GM12865 (cell line): ENCODE results near the gene PHF14.

Experiments
- DNase-seq: peaks from one replicate; pipeline ENCODE4 v3.0.0; 2010; ENCODE audit warnings: low read depth
- H3K4me3 ChIP-seq: 2 replicates; pipeline ENCODE4 v1.5.1; 2011; ENCODE audit warnings: mild to moderate bottlenecking, low read depth, low read length, control low read depth
- CTCF ChIP-seq: IDR thresholded peaks from 2 replicates; pipeline ENCODE4 v1.5.1; 2011; ENCODE audit warnings: low read length, control low read depth, low read depth, inconsistent platforms; ENCODE audit not compliant: insufficient read depth; ENCODE audit errors: missing control alignments

Gene PHF14

DNA sequence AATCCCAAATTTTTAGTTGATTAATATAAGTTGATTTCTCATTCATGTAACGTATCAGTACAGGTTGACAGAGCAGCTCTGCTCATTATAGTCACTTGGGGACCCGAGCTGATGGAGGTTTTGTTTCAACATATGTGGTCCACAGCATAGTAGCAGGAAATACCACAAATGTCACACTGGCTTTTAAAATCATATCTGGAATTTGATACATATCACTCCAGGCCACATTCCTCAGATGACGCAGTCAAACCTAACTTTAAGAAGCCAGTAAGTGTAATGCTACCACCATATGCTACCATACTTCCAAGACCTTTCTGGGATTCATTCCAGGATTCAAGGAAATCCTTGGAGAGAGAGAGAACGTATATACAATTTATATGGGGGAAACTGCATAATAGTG lies 156.3 kb downstream of the PHF14 start:
- no peak for DNase-seq
- H3K4me3 ChIP-seq, result no peak overlapping the region
- TF ChIP-seq CTCF, result no peak

DNA sequence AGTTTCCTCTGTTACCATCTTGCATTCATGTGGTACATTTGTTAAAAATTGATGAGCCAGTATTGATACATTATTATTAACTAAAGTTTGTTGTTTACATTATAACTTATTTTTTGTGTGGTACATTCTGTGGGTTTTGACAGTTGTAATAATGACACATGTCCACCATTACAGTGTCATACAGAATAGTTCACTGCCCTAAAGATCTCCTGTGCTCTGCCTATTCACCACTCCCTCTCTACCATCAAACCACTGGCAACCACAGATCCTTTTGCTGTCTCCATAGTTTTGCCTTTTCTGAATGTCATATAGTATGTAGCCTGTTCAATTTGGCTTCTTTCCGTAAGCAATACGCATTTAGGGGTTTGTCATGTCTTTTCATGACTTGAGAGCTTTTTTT lies 156.9 kb downstream of the PHF14 start:
- no peak for DNase-seq
- no peak overlapping the region for H3K4me3 ChIP-seq
- no peak for TF ChIP-seq CTCF

DNA sequence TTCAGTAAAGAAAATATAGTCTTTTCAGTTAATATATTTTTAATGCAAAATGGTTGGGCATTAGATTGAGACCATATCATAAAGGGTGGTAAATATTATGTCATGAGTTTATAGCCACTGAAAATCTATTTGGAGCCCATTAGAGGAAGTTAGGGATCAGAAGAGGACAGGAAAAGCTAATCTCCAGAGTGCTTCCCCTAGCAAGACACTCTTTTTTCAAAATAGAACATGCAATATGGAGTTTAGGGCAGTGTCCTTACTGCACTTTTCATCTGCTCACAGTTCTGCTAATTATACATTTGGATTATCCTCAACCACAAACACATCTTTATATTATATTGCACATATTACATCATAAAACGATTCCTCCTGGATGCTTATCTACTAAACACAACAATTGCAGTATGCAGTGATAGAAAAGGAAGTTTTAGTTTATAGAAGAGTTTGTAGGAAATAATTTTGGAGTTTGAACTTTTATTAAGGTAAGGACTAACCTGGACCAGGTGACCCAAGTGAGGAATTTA lies 159.8 kb downstream of the PHF14 start:
- TF ChIP-seq CTCF, result no peak
- H3K4me3 ChIP-seq, result no peak overlapping the region
- DNase-seq, result no peak

DNA sequence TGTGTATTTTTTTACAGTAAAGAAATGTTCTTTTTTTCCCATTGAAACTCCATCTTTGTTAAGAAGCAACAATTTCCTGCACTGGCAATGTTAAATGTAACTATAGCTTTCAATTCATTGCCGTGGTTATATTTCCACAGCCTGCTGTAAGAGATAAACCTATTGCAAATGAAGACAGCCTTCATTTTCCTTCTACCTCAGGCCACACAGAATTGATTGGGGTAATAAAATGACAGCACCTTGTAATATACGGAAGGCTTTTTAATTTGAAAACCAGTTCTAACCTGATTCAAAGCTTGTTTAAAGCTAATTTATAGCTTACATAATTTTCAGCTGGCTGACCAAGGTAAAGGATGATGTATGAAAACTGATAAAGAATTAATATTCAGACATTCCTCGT lies 161.9 kb downstream of the PHF14 start:
- H3K4me3 ChIP-seq, result no peak overlapping the region
- no peak for TF ChIP-seq CTCF
- DNase-seq, result no peak

DNA sequence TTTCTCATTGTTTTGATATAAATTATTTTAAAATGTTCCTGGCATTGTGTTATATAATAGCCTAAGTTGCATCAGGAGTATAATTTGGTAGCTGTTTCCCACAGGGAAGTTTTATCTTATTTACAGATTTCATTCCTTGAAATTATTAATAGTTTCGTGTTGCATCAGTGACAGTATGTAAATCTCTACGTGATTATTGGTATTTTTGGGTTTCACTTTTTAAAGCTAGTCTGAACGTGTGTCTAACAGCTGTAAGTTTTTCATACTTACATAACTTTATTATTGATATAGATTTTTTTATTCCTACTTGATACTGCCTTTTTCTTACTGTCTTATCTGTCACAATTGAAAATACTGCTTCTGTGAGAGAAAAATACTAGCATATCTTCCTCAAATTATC lies 167.9 kb downstream of the PHF14 start:
- TF ChIP-seq CTCF, result no peak
- no peak for DNase-seq
- no peak overlapping the region for H3K4me3 ChIP-seq

DNA sequence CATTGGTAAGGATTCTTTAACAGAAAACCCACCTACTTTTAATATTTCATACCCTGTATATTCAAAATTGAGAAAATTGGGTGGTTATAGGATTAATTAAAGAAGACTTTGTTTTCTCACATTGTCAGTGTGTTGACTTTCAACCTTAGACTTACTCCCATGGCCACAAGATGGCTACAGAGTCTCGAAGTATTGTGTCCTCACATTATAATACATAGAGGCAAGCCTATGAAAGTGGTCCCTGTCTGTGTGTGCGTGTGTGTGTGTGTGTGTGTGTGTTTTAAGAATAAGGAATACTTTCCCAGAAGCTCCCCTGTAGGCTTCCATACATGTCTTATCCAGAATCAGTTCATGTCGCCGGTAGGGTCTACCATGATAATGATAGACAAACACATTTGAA lies 180.0 kb downstream of the PHF14 start:
- no peak for TF ChIP-seq CTCF
- no peak for DNase-seq
- no peak overlapping the region for H3K4me3 ChIP-seq

DNA sequence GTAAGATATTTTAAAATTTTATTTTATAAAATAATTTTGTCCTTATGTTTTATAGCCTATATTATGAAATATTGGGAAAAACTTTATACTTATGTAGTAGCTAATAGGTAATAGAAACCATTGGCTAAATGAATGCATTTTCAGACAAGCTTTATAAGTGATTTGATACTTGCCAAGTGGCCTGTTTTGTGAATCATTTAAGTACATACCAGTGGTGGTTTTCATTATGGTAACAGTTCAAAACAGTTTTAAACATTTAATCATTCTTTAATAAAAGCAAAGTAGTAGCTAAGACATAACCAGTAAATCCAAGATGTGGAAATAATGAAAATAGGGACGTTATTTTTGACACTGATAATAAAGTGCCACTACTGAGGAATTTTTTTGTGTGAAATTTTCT lies 182.2 kb downstream of the PHF14 start:
- TF ChIP-seq CTCF, result no peak
- DNase-seq, result no peak
- no peak overlapping the region for H3K4me3 ChIP-seq
